HG03575 (cell line): ENCODE results near the gene LGALS1.
"Not testable (repeated sequence)": the region's sequence is repeated elsewhere in the genome, so short reads cannot be mapped to it uniquely, and the experiment has no call there.

Experiments
- ATAC-seq: cut with Tn5 transposase; IDR thresholded peaks from one replicate; pipeline ENCODE4 v1.9.1; 2021; ENCODE audit not compliant: unreplicated experiment, insufficient number of reproducible peaks, low FRiP score; ENCODE audit errors: extremely low read depth

The LGALS1 gene

GRCh38 chr22:37680191-37680851, 4.9 kb downstream of the LGALS1 start:
- ATAC-seq, result no peak

GRCh38 chr22:37681001-37681424, 5.6 kb downstream of the LGALS1 start:
- ATAC-seq, result no peak

- ATAC-seq, result no peak
These were observed 6.2 kb downstream of the LGALS1 start for GRCh38 chr22:37681556-37682049.

GRCh38 chr22:37684803-37685615, 9.6 kb downstream of the LGALS1 start:
- ATAC-seq, result no peak

- ATAC-seq, result no peak
These were observed 10.9 kb downstream of the LGALS1 start, which contains the start of gene NOL12 for GRCh38 chr22:37686002-37686982. NOL12 (plus strand) TSS chr22:37686343; CDS start chr22:37686393, 50 bp downstream.

- ATAC-seq, result no peak
These were observed 15.0 kb downstream of the LGALS1 start for GRCh38 chr22:37690407-37690806.

- ATAC-seq, result no peak
These were observed 15.6 kb downstream of the LGALS1 start for GRCh38 chr22:37690901-37691504.

GRCh38 chr22:37692627-37693285, 17.3 kb downstream of the LGALS1 start:
- no peak for ATAC-seq

- ATAC-seq, result not testable (repeated sequence)
These were observed 18.7 kb downstream of the LGALS1 start for GRCh38 chr22:37694131-37694530.

GRCh38 chr22:37696260-37696656, 20.8 kb downstream of the LGALS1 start:
- ATAC-seq, result not testable (repeated sequence)

GRCh38 chr22:37696657-37697537, 21.5 kb downstream of the LGALS1 start, which contains the start of gene TRIOBP:
TRIOBP (plus strand) TSS chr22:37697048; CDS start chr22:37701366, 4,318 bp downstream.
- no peak for ATAC-seq

GRCh38 chr22:37697538-37697835, 22.1 kb downstream of the LGALS1 start:
- ATAC-seq, result no peak

GRCh38 chr22:37701141-37701786, 25.8 kb downstream of the LGALS1 start:
- no peak for ATAC-seq

GRCh38 chr22:37703906-37704305, 28.5 kb downstream of the LGALS1 start:
- no peak for ATAC-seq

GRCh38 chr22:37704645-37705044, 29.2 kb downstream of the LGALS1 start:
- ATAC-seq, result no peak

- no peak for ATAC-seq
These were observed 29.8 kb downstream of the LGALS1 start for GRCh38 chr22:37705205-37705604.
